Endothelial cell of umbilical vein (primary cell): ENCODE results near the gene AGBL4. TPM values are rescaled to one million over a fixed set of nuclear protein-coding genes. Genes with fewer than 3 reads are reported as not detected.

Source experiments
- BruUV-seq: library from RNA; stranded (reverse); fragments of 400-500 nt; replicated peaks from 2 replicates; lab custom pipeline; 2021; lab: Mats Ljungman, UMichigan
- CTCF ChIA-PET: fragments of 300-600, 350-600 bp; sonication (Branson Sonifier 250); formaldehyde crosslinking; loops from one replicate; lab custom pipeline; 2021; ENCODE audit warnings: antibody characterized with exemption, inconsistent platforms; lab: Charles Lee
- POLR2A ChIA-PET: fragments of 300-600, 350-600 bp; sonication (Branson Sonifier 250); formaldehyde crosslinking; loops from one replicate; lab custom pipeline; 2021; ENCODE audit warnings: antibody characterized with exemption, inconsistent platforms; lab: Charles Lee
- DNase-seq: peaks from one replicate; pipeline ENCODE4 v3.0.0-alpha.2; 2011; ENCODE audit warnings: low read depth, low spot score
- FAIRE-seq: peaks from 2 replicates; lab custom pipeline; 2011; peaks lifted over from hg19 to GRCh38; lab: Jason Lieb, UNC
- H2AFZ ChIP-seq: 2 replicates; pipeline ENCODE4 v1.6.0; 2012; ENCODE audit warnings: low read depth, low read length, control low read depth, inconsistent platforms
- H3K27ac ChIP-seq: 2 replicates; pipeline ENCODE4 v1.5.1; 2011; ENCODE audit warnings: low read depth, mild to moderate bottlenecking, control low read depth, low read length, moderate library complexity; ENCODE audit not compliant: insufficient read depth
- H3K27me3 ChIP-seq, 2 experiments: 2 replicates each; pipeline versions ENCODE4 v1.6.0 to v1.6.1; 2011; ENCODE audit warnings: low read length in 2 of 2, mixed read lengths in 1 of 2; ENCODE audit not compliant: control insufficient read depth in 2 of 2, insufficient read depth in 2 of 2
- H3K36me3 ChIP-seq, 2 experiments: 2 replicates in 1 of 2; 3 replicates in 1 of 2; pipeline ENCODE4 v1.5.1; 2011; ENCODE audit warnings: low read length in 2 of 2, mild to moderate bottlenecking in 1 of 2, moderate library complexity in 1 of 2; ENCODE audit not compliant: control insufficient read depth in 2 of 2, insufficient read depth in 2 of 2; ENCODE audit errors: extremely low read depth in 1 of 2
- H3K4me1 ChIP-seq: 3 replicates; pipeline ENCODE4 v1.5.1; 2011; ENCODE audit warnings: mild to moderate bottlenecking, low read length; ENCODE audit not compliant: control insufficient read depth, insufficient read depth; ENCODE audit errors: extremely low read depth
- H3K4me2 ChIP-seq: 2 replicates; pipeline ENCODE4 v1.6.1; 2011; ENCODE audit warnings: low read length, control low read depth, mixed read lengths; ENCODE audit not compliant: insufficient read depth
- H3K4me3 ChIP-seq, 3 experiments: fragments of 200-600 bp in 1 of 3; sonication (generic), shearing (Covaris generic) in 1 of 3; replicated peaks in 1 of 3; 2 replicates each; pipeline ENCODE4 v1.5.1; 2011 to 2016; ENCODE audit warnings: control low read depth in 3 of 3, low read length in 3 of 3, mild to moderate bottlenecking in 2 of 3, inconsistent platforms in 1 of 3, low read depth in 1 of 3, moderate library complexity in 1 of 3; ENCODE audit not compliant: insufficient read depth in 1 of 3
- H3K79me2 ChIP-seq: 2 replicates; pipeline ENCODE4 v1.6.0; 2012; ENCODE audit warnings: low read length, inconsistent platforms; ENCODE audit not compliant: control insufficient read depth, insufficient read depth
- H3K9ac ChIP-seq: replicated peaks from 2 replicates; pipeline ENCODE3; 2011; ENCODE audit warnings: low read length, control low read depth; ENCODE audit not compliant: insufficient read depth; ENCODE audit errors: extremely low read depth
- H3K9me1 ChIP-seq: replicated peaks from 3 replicates; pipeline ENCODE4 v1.6.0; 2011; ENCODE audit warnings: mild to moderate bottlenecking, low read length; ENCODE audit not compliant: control insufficient read depth, insufficient read depth; ENCODE audit errors: extremely low read depth
- H3K9me3 ChIP-seq: replicated peaks from 2 replicates; pipeline ENCODE4 v1.5.1; 2012; ENCODE audit warnings: low read length, inconsistent platforms; ENCODE audit not compliant: control insufficient read depth, insufficient read depth
- H4K20me1 ChIP-seq: replicated peaks from 2 replicates; pipeline ENCODE3; 2011; ENCODE audit warnings: mild to moderate bottlenecking, low read length; ENCODE audit not compliant: control insufficient read depth, insufficient read depth; ENCODE audit errors: extremely low read depth
- EZH2 ChIP-seq: IDR thresholded peaks from 2 replicates; pipeline ENCODE4 v1.6.1; 2012; ENCODE audit warnings: borderline replicate concordance, low read depth, mild to moderate bottlenecking, moderate library complexity, low read length, inconsistent platforms; ENCODE audit not compliant: severe bottlenecking
- FOS ChIP-seq: IDR thresholded peaks from 2 replicates; pipeline ENCODE4 v1.6.1; 2011; ENCODE audit warnings: mild to moderate bottlenecking, low read length, moderate library complexity, borderline replicate concordance; ENCODE audit not compliant: insufficient read depth
- GATA2 ChIP-seq: IDR thresholded peaks from 2 replicates; pipeline ENCODE4 v1.7.0; 2011; ENCODE audit warnings: low read depth, mild to moderate bottlenecking, moderate library complexity, mixed read lengths, low read length; ENCODE audit not compliant: insufficient read length, insufficient read depth
- JUN ChIP-seq: IDR thresholded peaks from 2 replicates; pipeline ENCODE4 v1.6.1; 2011; ENCODE audit warnings: borderline replicate concordance, low read depth; ENCODE audit not compliant: insufficient read length, insufficient read depth
- MYC ChIP-seq: IDR thresholded peaks from one replicate; pipeline ENCODE4 v1.6.1; 2011; ENCODE audit warnings: mild to moderate bottlenecking, low read depth, low read length
- POLR2A ChIP-seq: IDR thresholded peaks from 2 replicates; pipeline ENCODE4 v1.6.1; 2012; ENCODE audit warnings: low read depth, mild to moderate bottlenecking, control low read depth, low read length
- POLR2AphosphoS5 ChIP-seq: IDR thresholded peaks from 2 replicates; pipeline ENCODE4 v1.6.1; 2012; ENCODE audit warnings: low read depth, mild to moderate bottlenecking, control low read depth, low read length, moderate library complexity; ENCODE audit not compliant: insufficient read depth
- dilution Hi-C: fragments of 300-500 bp; cut with MboI; formaldehyde crosslinking; loops from one replicate; pipeline ENCODE4 v1.15.0; 2019; ENCODE audit warnings: low sequenced_read_pairs; ENCODE audit not compliant: extremely low pct_ligation_motif_present
- intact Hi-C: fragments of 100-400 bp; cut with micrococcal nuclease; formaldehyde crosslinking; loops from one replicate; pipeline ENCODE4 v1.10.0; 2022
- polyA plus RNA-seq, 4 experiments: library from polyadenylated mRNA; depleted of rRNA in 3 of 4; stranded (reverse) in 3 of 4; unstranded in 1 of 4; fragments of >200 nt; gene quantifications; 2 replicates each; pipeline versions ENCODE4 v1.2.1 to v1.2.3, GENCODE V29; 2011 to 2012; ENCODE audit warnings: missing spikeins in 1 of 4
- total RNA-seq: library from RNA; stranded (reverse); gene quantifications from 2 replicates; pipeline ENCODE4 v1.2.3, GENCODE V29; 2021
- TF ChIP-seq, protein P1 (sequence below), 2 donors: IDR thresholded peaks; 1 replicate in 1 of 2; 2 replicates in 1 of 2; pipeline ENCODE4 v1.5.1; 2011; ENCODE audit warnings: low read length in 2 of 2, mild to moderate bottlenecking in 2 of 2, moderate library complexity in 2 of 2, control low read depth in 1 of 2, inconsistent platforms in 1 of 2, low read depth in 1 of 2; ENCODE audit not compliant: insufficient read depth in 1 of 2; ENCODE audit errors: extremely low read depth in 1 of 2
- TF ChIP-seq, protein P2 (sequence below): IDR thresholded peaks from 2 replicates; pipeline ENCODE4 v1.6.1; 2011; ENCODE audit not compliant: insufficient read depth, insufficient read length

AGBL4 gene
- total and polyA plus RNA-seq, 2 donors (not counting 3 experiments of a cell fraction or from before 2014, with no cell fraction given): not detected

DNA sequence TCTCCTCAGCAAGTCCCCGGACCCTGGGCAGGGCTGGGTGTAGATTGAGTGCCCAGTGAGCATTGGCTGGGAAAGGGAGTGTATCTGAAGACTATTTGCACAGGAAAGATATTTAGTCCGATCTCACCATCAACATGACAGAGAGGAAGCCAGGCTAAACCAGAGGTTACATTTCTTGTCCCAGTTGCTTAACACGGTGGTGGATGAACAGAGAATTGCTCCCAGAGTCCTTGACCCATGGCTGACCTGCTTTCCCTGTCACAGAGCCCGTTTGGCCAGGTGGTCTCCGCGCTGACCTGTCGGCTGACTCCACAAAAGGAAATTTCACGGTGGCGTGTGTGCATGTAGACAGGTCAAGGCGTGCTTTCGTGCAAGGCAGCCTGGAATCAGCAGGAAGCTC, 1330.6 kb downstream of the AGBL4 start:
- TF ChIP-seq GATA2 (no peak), POLR2A (no peak), FOS (no peak), POLR2AphosphoS5 (no peak), MYC (no peak), EZH2 (no peak), JUN (no peak)
- TF ChIP-seq, protein P1, sequence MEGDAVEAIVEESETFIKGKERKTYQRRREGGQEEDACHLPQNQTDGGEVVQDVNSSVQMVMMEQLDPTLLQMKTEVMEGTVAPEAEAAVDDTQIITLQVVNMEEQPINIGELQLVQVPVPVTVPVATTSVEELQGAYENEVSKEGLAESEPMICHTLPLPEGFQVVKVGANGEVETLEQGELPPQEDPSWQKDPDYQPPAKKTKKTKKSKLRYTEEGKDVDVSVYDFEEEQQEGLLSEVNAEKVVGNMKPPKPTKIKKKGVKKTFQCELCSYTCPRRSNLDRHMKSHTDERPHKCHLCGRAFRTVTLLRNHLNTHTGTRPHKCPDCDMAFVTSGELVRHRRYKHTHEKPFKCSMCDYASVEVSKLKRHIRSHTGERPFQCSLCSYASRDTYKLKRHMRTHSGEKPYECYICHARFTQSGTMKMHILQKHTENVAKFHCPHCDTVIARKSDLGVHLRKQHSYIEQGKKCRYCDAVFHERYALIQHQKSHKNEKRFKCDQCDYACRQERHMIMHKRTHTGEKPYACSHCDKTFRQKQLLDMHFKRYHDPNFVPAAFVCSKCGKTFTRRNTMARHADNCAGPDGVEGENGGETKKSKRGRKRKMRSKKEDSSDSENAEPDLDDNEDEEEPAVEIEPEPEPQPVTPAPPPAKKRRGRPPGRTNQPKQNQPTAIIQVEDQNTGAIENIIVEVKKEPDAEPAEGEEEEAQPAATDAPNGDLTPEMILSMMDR (IDR thresholded peaks at IDR 0.05; ENCODE audit: extremely low read depth in 1 of 2, insufficient read depth in 1 of 2, low read depth in 1 of 2, low read length in 2 of 2): no peak
- TF ChIP-seq, protein P2, sequence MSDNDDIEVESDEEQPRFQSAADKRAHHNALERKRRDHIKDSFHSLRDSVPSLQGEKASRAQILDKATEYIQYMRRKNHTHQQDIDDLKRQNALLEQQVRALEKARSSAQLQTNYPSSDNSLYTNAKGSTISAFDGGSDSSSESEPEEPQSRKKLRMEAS: no peak
- H3K79me2 ChIP-seq: no peaks in the 10 kb centered on the region
- H4K20me1 ChIP-seq: no peaks in the 10 kb centered on the region
- ChIA-PET POLR2A (no interaction called here), CTCF (no interaction called here)
- H3K4me1 ChIP-seq: no peaks in the 10 kb centered on the region
- no peak overlapping the region for H3K4me3 ChIP-seq
- FAIRE-seq (no peak), DNase-seq (no peak)
- dilution Hi-C loops: no loop called here
- H3K27ac ChIP-seq: no peak overlapping the region
- no peak overlapping the region for H3K9ac ChIP-seq
- no TSS peak for BruUV-seq
- no peaks in the 10 kb centered on the region for H3K27me3 ChIP-seq
- H2AFZ ChIP-seq: no peak overlapping the region
- no peak overlapping the region for H3K4me2 ChIP-seq
- intact Hi-C loops: loop anchor here (10.0 kb wide), 1 partner anchor 588 kb away; no protein-coding TSS in a partner anchor
- no peaks in the 10 kb centered on the region for H3K9me1 ChIP-seq
- no peaks in the 10 kb centered on the region for H3K36me3 ChIP-seq
- H3K9me3 ChIP-seq: no peaks in the 10 kb centered on the region
